Right lobe of liver (tissue), 4 donors: Measurements from ENCODE around the gene CDH23.

Source experiments
- CTCF ChIP-seq, 4 donors: fragments of 200-600 bp in 3 of 4; fragments of 450-650 bp in 1 of 4; IDR thresholded peaks; one replicate each; pipeline versions ENCODE4 v1.5.1 to v1.8.0; 2016 to 2022; ENCODE audit warnings: antibody characterized with exemption in 4 of 4, mild to moderate bottlenecking in 2 of 4
- POLR2A ChIP-seq: fragments of 450-650 bp; IDR thresholded peaks from one replicate; pipeline ENCODE4 v1.6.1; 2017; ENCODE audit warnings: antibody characterized with exemption, mild to moderate bottlenecking
- donor health status: DM: no; HTN: no; CAD: no.
- donor health status: DM: no; HTN: no; CAD: no.
- donor health status: DM: no; HTN: yes; CAD: no.

GRCh38 chr10:71390921-71391690 is 5.6 kb upstream of the CDH23 start:
- no peak for TF ChIP-seq POLR2A
- TF ChIP-seq CTCF (IDR thresholded peaks at IDR 0.05): no peak
